PFSK-1 (cell line): Measurements from ENCODE around the gene IDUA.

Experiments used
- FOXP2 ChIP-seq: optimal IDR thresholded peaks from 2 replicates; pipeline ENCODE3; 2011; ENCODE audit warnings: borderline replicate concordance, control low read depth, inconsistent platforms; ENCODE audit not compliant: insufficient read depth; ENCODE audit errors: extremely low read length, extremely low read depth
- POLR2AphosphoS5 ChIP-seq: IDR thresholded peaks from 2 replicates; pipeline ENCODE4 v1.6.1; 2012; ENCODE audit warnings: low read depth, mild to moderate bottlenecking, control low read depth, low read length, moderate library complexity
- SIN3A ChIP-seq: IDR thresholded peaks from 2 replicates; pipeline ENCODE4 v1.6.1; 2012; ENCODE audit warnings: mild to moderate bottlenecking, low read length, moderate library complexity, borderline replicate concordance; ENCODE audit not compliant: insufficient read depth
- TAF1 ChIP-seq: IDR thresholded peaks from 2 replicates; pipeline ENCODE4 v1.6.1; 2012; ENCODE audit warnings: low read length, control low read depth, borderline replicate concordance; ENCODE audit not compliant: insufficient read depth
- TF ChIP-seq, protein P1 (sequence below), 2 experiments: IDR thresholded peaks; 2 replicates each; pipeline versions ENCODE4 v1.6.1 to v1.8.0; 2011 to 2012; ENCODE audit warnings: low read depth in 2 of 2, low read length in 2 of 2, control low read depth in 1 of 2, inconsistent platforms in 1 of 2, mild to moderate bottlenecking in 1 of 2, moderate library complexity in 1 of 2; ENCODE audit not compliant: insufficient read depth in 1 of 2

DNA sequence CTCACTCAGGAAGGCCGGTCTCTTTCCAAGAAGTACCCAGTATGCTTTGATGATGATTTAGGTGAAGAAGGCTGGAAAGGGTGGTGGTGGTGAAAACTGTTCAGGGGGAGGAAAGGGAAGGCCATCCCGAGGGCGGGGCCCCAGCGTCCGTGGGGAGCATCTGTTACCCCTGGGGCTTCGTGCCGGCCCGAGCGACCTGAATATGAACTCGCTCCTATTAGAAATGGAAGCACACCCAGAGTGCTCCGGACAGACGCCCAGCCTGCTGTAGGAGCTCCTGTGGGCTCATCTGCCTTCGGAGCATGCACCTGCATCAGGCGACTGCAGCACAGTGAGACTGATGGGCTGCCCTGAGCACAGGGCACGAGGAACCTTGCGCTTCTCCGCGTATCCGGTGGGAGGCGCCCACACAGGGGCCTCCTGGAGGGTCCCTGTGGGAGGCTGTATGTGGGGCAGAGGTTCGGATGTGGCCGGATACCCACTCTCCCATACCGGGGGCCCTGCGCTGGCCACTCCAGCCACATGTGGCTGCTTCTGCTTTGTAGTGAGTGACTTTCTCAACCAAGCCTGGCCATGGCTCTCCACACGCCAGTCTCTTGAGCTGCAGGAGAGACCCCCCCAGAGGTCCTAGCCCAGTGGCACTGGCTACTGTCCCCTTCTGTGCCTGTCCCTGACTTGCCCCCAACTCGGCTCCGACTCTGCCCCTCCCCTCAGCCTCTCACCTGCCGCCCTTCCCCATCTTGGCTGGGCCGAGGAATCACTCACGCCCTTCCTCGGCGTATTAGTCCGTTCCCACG is 61.3 kb downstream of the IDUA start:
- TF ChIP-seq, protein P1, sequence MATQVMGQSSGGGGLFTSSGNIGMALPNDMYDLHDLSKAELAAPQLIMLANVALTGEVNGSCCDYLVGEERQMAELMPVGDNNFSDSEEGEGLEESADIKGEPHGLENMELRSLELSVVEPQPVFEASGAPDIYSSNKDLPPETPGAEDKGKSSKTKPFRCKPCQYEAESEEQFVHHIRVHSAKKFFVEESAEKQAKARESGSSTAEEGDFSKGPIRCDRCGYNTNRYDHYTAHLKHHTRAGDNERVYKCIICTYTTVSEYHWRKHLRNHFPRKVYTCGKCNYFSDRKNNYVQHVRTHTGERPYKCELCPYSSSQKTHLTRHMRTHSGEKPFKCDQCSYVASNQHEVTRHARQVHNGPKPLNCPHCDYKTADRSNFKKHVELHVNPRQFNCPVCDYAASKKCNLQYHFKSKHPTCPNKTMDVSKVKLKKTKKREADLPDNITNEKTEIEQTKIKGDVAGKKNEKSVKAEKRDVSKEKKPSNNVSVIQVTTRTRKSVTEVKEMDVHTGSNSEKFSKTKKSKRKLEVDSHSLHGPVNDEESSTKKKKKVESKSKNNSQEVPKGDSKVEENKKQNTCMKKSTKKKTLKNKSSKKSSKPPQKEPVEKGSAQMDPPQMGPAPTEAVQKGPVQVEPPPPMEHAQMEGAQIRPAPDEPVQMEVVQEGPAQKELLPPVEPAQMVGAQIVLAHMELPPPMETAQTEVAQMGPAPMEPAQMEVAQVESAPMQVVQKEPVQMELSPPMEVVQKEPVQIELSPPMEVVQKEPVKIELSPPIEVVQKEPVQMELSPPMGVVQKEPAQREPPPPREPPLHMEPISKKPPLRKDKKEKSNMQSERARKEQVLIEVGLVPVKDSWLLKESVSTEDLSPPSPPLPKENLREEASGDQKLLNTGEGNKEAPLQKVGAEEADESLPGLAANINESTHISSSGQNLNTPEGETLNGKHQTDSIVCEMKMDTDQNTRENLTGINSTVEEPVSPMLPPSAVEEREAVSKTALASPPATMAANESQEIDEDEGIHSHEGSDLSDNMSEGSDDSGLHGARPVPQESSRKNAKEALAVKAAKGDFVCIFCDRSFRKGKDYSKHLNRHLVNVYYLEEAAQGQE (IDR thresholded peaks at IDR 0.05; ENCODE audit: insufficient read depth in 1 of 2, low read depth in 2 of 2, low read length in 2 of 2): no peak
- no peak for TF ChIP-seq POLR2AphosphoS5
- TF ChIP-seq SIN3A: no peak
- TF ChIP-seq TAF1: no peak
- TF ChIP-seq FOXP2: no peak
